Cortex of kidney (tissue), 1 donor: ENCODE measurements around the gene COL4A6.

Experiments used
- DNase-seq: peaks from one replicate; lab custom pipeline; 2025; lab: John Stamatoyannopoulos, UW

COL4A6 gene

GRCh38 chrX:108159028-108159670, 279.1 kb downstream of the COL4A6 start:
- DNase-seq = no peak

- no peak for DNase-seq
Observed at GRCh38 chrX:108157628-108158027, 280.6 kb downstream of the COL4A6 start.

- no peak for DNase-seq
Observed at GRCh38 chrX:108156934-108157466, 281.2 kb downstream of the COL4A6 start.

GRCh38 chrX:108156082-108156481, 282.1 kb downstream of the COL4A6 start:
- DNase-seq = no peak

- no peak for DNase-seq
Observed at GRCh38 chrX:108148524-108148923, 289.7 kb downstream of the COL4A6 start.

GRCh38 chrX:108138814-108139702, 299.2 kb downstream of the COL4A6 start:
- DNase-seq = no peak

GRCh38 chrX:108134724-108135123, 303.5 kb downstream of the COL4A6 start:
- DNase-seq = no peak

GRCh38 chrX:108132876-108133275, 305.3 kb downstream of the COL4A6 start:
- no peak for DNase-seq

GRCh38 chrX:108132034-108132433, 306.2 kb downstream of the COL4A6 start:
- DNase-seq = no peak

GRCh38 chrX:108131471-108131870, 306.8 kb downstream of the COL4A6 start:
- no peak for DNase-seq

- no peak for DNase-seq
Observed at GRCh38 chrX:108130889-108131288, 307.3 kb downstream of the COL4A6 start.

GRCh38 chrX:108127152-108127551, 311.1 kb downstream of the COL4A6 start:
- DNase-seq = no peak

- DNase-seq = no peak
Observed at GRCh38 chrX:108126661-108127060, 311.6 kb downstream of the COL4A6 start.

- DNase-seq = no peak
Observed at GRCh38 chrX:108123591-108124366, 314.4 kb downstream of the COL4A6 start.

GRCh38 chrX:108122748-108123147, 315.5 kb downstream of the COL4A6 start:
- DNase-seq = no peak

GRCh38 chrX:108121291-108121690, 316.9 kb downstream of the COL4A6 start:
- DNase-seq = no peak

- DNase-seq = no peak
Observed at GRCh38 chrX:108117988-108118387, 320.2 kb downstream of the COL4A6 start.

- no peak for DNase-seq
Observed at GRCh38 chrX:108114541-108114940, 323.7 kb downstream of the COL4A6 start.
